ENCODE data around the gene MCC.

- no peak for TF ChIP-seq RAD21 (IDR thresholded peaks at IDR 0.05; ENCODE audit: low read length)
- TF ChIP-seq CTCF (conservative IDR thresholded peaks at IDR 0.05; ENCODE audit: low read depth, low read length), result no peak
- TF ChIP-seq CEBPB (IDR thresholded peaks at IDR 0.05; ENCODE audit: low read depth, low read length), result no peak
- TF ChIP-seq MAZ (IDR thresholded peaks at IDR 0.05; ENCODE audit: borderline replicate concordance, low read depth, low read length), result no peak
- no peak for TF ChIP-seq FOS (IDR thresholded peaks at IDR 0.05; ENCODE audit: low read depth, low read length)
- TF ChIP-seq POLR2A (IDR thresholded peaks at IDR 0.05; ENCODE audit: low read depth, low read length), result no peak
- no peak for TF ChIP-seq SMC3 (IDR thresholded peaks at IDR 0.05; ENCODE audit: low read depth, low read length)
- TF ChIP-seq ELK1 (IDR thresholded peaks at IDR 0.05; ENCODE audit: borderline replicate concordance, low read depth, low read length), result no peak
- TF ChIP-seq USF2 (IDR thresholded peaks at IDR 0.05; ENCODE audit: low read depth, low read length), result no peak
- no peak for TF ChIP-seq MAFK (IDR thresholded peaks at IDR 0.05; ENCODE audit: low read depth, low read length)
Observed at GRCh38 chr5:113478691-113479090, 9.6 kb downstream of the MCC start.
